HG03095 (cell line): Measurements from ENCODE around the gene ZNF48.
A peak's percentile ranks its signal among the peaks of the same experiment; 100 is the strongest.

Experiments used
- ATAC-seq: cut with Tn5 transposase; IDR thresholded peaks from one replicate; pipeline ENCODE4 v1.9.1; 2021; ENCODE audit warnings: moderate library complexity; ENCODE audit not compliant: unreplicated experiment

Gene ZNF48

DNA sequence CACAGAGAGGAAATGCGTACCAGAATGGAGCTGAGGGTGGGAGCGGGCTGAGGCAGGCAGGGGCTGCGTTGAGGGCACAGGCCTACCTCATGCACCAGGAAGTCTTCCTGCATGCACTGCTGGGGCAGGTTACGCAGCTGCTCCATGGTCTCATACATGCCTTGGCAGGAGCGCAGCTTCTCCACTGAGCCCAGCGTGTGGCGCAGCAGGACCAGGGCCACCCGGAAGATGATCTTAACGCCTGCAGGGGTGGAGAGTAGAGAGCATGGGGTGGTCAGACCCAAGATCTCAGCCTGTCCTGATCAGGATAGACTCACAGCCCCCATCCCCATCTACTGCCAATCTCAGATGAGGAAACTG lies 36.7 kb upstream of the ZNF48 start:
- ATAC-seq = no peak

DNA sequence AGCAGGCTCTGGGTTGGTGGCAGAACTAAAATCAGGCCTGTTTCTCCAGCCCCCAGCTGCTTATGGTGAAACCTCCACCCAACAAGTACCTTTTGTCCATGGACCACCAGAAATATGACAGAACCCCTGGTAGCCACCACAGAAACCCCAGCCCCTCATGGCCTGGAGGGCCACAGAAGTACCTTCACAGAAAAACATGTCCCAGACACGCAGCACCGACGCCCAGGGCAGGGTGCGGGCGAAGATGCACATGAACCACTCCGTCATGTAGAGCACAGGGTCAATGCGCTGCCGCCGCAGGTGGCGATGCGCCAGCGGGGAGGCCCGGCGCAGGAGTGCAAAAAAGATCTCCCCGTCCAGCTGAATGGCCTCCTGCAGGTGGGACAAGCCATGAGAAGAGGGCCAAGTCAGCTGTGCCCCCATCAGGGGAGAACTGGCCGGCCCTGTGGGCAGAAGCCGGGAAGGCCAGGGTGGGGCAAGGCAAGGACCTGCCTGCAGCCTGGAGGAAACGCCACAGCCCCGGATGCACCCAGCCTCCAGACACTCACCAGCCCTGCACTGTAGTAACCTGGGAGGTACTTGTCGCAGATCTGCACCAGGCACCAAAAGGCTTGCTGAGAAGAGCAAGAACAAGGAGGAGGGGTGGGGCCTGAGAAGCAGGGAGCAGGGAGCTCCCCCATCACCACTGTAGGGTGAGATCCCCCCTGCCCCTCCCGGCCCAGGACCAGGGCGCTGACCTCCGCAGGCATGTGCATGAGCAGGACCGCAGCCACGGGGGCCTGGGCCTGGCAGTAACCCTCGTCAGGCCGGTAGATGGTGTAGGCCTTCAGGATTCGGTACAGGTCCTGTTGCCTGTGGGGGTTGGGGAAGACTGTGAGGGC lies 36.0 kb upstream of the ZNF48 start:
- no peak for ATAC-seq

GRCh38 chr16:30359871-30360170 lies 35.4 kb upstream of the ZNF48 start:
- no peak for ATAC-seq

DNA sequence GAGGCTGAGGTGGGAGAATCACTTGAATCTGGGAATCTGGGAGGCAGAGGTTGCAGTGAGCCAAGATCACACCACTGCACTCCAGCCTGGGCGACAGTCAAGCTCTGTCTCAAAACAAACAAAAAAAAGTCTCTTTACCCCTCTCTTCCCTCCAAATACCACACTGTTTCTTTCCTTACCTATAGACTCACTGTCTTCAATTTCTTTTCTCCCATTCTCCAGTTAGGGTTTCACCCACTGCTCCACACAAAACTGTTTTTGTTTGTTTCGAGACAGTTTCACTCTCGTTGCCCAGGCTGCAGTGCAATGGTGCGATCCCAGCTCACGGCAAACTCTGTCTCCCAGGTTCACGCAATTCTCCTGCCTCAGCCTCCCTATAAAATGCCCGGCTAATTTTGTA lies 34.0 kb upstream of the ZNF48 start:
- ATAC-seq = no peak

DNA sequence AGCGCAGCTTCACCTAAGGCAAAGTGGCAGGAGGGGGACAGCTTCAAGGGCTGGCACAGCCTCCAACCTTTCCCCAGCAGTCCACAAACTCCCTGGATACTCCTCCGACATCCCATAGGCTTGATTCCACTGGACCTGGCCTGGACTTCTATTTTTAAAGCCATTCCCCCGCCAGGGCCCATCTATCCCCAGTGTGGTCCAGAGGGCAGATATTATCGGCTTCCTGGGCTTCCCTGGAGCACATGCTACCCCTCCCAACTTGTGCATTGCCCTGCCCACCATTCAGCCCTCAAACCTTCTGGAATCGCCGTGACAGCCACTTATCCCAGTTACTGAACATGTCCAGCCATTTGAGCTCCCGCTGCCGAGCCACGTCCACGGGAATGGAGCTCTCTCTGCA lies 30.0 kb upstream of the ZNF48 start:
- ATAC-seq = no peak

GRCh38 chr16:30366511-30366910 lies 28.7 kb upstream of the ZNF48 start:
- no peak for ATAC-seq

DNA sequence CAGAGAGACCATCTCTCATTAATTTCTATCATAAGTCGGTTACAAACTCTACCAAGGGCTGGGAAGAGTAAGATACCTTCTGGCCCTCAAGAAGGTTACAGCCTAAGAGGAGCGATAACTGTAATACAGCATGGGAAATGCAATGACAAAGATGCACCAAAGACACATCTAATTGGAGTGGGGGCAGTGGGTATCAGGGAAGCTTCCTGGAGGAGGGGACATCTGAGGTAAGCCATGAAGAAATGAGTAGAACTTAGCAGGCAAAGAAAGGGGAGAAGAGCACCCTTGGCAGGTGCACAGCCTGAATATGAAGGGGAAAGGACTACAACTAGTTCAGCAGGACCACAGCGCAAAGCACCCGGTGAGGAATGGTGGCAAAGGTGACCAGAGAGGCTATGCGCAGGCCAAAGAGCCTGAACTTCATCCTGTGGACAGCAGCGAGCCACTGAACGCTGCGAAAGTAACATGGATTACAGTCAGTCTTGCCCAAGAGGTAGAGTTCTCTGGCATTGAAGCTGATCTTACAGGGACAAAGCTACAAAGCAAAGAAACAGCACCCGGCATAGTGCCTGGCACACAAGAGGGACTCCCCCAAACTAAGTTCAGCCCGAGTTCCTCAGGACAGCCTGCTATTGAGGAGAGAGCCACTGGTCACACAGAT lies 27.7 kb upstream of the ZNF48 start:
- no peak for ATAC-seq

- ATAC-seq = no peak
Measured at GRCh38 chr16:30368122-30368791, 27.0 kb upstream of the ZNF48 start.

DNA sequence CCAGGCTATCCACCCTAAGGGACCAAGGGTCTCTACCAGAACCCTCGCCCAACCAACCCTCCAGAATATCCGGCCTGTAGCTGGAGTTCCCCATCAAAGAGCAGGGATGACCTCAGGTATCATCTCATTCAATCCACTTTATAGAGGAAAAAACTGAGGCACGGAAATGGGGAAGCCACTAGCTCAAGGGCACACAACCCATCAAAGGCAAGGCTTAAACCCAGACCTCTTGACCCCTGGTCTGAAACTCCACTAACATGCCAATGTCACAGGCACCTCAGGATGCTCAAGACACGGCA lies 26.5 kb upstream of the ZNF48 start:
- no peak for ATAC-seq

GRCh38 chr16:30369091-30369937 lies 25.9 kb upstream of the ZNF48 start:
- no peak for ATAC-seq

- ATAC-seq = peak; percentile 5
Measured at GRCh38 chr16:30369938-30370455, 25.2 kb upstream of the ZNF48 start.

GRCh38 chr16:30370456-30371247 lies 24.6 kb upstream of the ZNF48 start, which contains the start of gene TBC1D10B:
TSS of gene TBC1D10B (minus strand) at chr16:30370494. CDS start at chr16:30370183, 311 bp downstream.
- peak; percentile 72 for ATAC-seq

DNA sequence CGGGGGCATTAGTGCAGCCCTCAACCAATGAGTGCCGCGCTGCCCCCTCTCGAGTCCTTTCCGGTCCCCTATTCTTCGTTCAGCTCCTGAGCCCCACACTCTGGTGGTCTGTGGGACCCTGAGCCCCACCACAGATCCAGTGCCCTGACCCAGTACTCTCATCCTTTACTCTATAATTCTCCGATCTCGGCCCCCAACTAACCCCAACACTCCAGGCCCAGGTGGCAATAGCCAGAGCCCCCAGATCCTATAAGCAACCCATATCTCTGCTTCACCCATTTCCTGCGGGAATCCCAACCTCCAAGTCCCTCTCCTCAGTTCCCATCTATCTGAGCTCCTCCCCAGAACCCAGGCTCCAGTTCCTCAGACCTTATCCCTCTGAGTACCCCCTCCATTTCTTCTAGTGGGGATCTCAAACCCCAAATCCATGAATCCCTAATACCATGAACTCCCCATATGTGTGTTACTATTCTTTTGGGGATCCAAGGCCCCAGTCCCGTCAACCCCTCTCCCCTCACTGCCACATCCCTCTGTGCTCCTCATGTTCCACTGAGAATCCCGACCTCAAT lies 23.9 kb upstream of the ZNF48 start:
- no peak for ATAC-seq

- ATAC-seq = no peak
Measured at GRCh38 chr16:30372038-30372712, 23.0 kb upstream of the ZNF48 start.

- no peak for ATAC-seq
Measured at GRCh38 chr16:30372725-30373124, 22.5 kb upstream of the ZNF48 start.

DNA sequence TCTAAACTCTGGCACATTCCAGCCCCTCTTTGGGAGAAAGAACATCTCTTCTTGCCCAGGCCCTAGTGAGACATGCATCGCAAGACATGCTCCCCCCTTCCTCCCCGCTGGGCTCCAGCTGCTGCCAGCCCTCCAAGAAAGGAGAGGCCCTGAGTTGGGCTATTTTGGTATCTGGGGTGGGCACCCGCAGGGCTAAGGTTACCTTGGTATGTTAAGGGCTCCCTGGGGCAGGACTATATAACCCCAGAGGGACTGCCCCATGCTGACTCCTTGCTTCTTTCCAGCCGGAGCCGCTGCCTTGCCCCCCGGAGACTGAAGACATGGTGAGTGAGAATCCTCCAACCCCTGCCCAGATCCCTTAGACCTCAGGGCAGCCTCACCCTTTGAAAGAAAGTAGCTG lies 20.7 kb upstream of the ZNF48 start, which contains the start of gene MYL11:
MYL11 (plus strand) TSS at position 265 of the 400 bp plus-strand sequence; CDS start at position 321, 56 bp downstream.
- no peak for ATAC-seq

DNA sequence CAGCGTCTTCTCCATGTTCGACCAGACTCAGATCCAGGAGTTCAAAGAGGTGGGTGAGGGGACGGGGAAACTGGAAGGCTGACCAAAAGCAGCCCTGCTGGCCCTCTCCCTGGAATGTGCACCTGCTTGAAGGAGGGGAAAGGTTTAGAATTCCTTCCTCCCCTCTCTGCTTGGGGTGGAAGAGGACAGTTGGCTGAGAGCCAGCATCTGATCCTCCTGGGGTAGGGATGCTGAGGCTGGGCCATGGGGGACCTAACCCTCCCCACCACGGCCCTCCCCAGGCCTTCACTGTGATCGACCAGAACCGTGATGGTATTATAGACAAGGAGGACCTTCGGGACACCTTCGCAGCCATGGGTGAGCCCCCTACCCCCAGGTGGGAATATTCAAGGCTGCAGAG lies 19.4 kb upstream of the ZNF48 start:
- no peak for ATAC-seq

DNA sequence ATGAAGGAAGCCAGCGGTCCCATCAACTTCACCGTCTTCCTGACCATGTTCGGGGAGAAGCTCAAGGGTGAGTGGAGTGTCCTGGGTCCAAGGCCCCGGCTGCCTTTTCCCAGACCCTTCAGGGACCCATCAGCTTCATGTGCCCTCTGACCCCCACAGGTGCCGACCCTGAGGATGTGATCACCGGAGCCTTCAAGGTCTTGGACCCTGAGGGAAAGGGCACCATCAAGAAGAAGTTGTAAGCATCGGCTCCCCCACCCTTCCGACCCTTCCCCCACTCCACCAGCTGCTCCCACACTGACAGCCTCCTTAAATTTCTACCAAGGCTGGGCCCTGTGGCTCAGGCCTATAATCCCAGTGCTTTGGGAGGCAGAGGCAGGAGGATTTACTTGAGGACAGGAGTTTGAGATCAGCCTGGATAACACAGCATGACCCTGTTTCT lies 18.7 kb upstream of the ZNF48 start:
- ATAC-seq = no peak
